ENCODE results near the gene DDIAS.

DNA sequence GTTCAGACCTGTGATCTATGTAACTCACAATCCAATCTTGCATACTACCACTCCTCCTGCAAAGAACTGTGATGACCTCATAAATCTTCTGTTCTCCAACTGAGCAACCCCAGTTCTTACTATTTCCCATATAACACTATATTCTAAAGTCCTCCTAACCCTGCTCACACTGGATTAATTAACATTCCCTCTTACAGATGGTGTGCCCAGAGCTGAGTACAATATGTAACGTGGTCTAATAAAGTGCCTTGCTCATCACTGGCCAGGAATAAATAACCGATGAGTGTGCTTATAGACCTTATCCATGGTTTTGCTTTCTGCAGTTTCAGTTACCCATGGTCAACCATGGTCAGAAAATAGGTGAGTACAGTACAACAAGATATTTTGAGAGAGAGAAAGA is 29.9 kb upstream of the DDIAS start:
- TF ChIP-seq, protein P1, sequence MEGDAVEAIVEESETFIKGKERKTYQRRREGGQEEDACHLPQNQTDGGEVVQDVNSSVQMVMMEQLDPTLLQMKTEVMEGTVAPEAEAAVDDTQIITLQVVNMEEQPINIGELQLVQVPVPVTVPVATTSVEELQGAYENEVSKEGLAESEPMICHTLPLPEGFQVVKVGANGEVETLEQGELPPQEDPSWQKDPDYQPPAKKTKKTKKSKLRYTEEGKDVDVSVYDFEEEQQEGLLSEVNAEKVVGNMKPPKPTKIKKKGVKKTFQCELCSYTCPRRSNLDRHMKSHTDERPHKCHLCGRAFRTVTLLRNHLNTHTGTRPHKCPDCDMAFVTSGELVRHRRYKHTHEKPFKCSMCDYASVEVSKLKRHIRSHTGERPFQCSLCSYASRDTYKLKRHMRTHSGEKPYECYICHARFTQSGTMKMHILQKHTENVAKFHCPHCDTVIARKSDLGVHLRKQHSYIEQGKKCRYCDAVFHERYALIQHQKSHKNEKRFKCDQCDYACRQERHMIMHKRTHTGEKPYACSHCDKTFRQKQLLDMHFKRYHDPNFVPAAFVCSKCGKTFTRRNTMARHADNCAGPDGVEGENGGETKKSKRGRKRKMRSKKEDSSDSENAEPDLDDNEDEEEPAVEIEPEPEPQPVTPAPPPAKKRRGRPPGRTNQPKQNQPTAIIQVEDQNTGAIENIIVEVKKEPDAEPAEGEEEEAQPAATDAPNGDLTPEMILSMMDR (IDR thresholded peaks at IDR 0.05), result no peak
- no peak for TF ChIP-seq POLR2A (IDR thresholded peaks at IDR 0.05)

All from Peyer's patch (tissue), 4 donors.